HepG2 (cell line): Measurements from ENCODE around the gene GSDMA. TPM values are rescaled to one million over a fixed set of nuclear protein-coding genes. Genes with fewer than 3 reads are reported as not detected.

Experiments
- AGO1 ChIP-seq: fragments of 200-400 bp; formaldehyde crosslinking; IDR thresholded peaks from 2 replicates; pipeline ENCODE4 v1.6.1; 2017; ENCODE audit warnings: mild to moderate bottlenecking, low read depth, low read length, moderate library complexity; ENCODE audit not compliant: poor library complexity, severe bottlenecking
- CCAR2 ChIP-seq: fragments of 200-400 bp; formaldehyde crosslinking; optimal IDR thresholded peaks from 2 replicates; pipeline ENCODE3; 2018; ENCODE audit warnings: low read depth, mild to moderate bottlenecking, low read length, moderate library complexity
- HNRNPL ChIP-seq: fragments of 200-400 bp; formaldehyde crosslinking; IDR thresholded peaks from 2 replicates; pipeline ENCODE4 v1.6.1; 2017; ENCODE audit warnings: mild to moderate bottlenecking, low read depth, low read length
- IKZF1 ChIP-seq: fragments of 450-650 bp; IDR thresholded peaks from 2 replicates; pipeline ENCODE4 v1.7.1; 2016
- NCOA2 ChIP-seq: sonication (generic); formaldehyde crosslinking; IDR thresholded peaks from 2 replicates; pipeline ENCODE4 v1.8.0; 2022; ENCODE audit warnings: inconsistent platforms
- PCBP2 ChIP-seq: fragments of 200-400 bp; formaldehyde crosslinking; optimal IDR thresholded peaks from 2 replicates; pipeline ENCODE3; 2018; ENCODE audit warnings: low read length, low read depth; ENCODE audit not compliant: poor library complexity, severe bottlenecking
- PITX1 ChIP-seq: sonication (generic); formaldehyde crosslinking; IDR thresholded peaks from 2 replicates; pipeline ENCODE4 v1.5.1; 2020; ENCODE audit warnings: mild to moderate bottlenecking, missing genetic modification reagents
- SAFB2 ChIP-seq: sonication (generic); formaldehyde crosslinking; IDR thresholded peaks from 2 replicates; pipeline ENCODE4 v1.5.1; 2020; ENCODE audit warnings: missing genetic modification reagents, low read depth, mild to moderate bottlenecking, borderline replicate concordance
- SP4 ChIP-seq: sonication (generic); formaldehyde crosslinking; IDR thresholded peaks from 2 replicates; pipeline ENCODE4 v1.8.1; 2023; ENCODE audit warnings: mild to moderate bottlenecking, missing genetic modification reagents
- YEATS4 ChIP-seq: sonication (generic); formaldehyde crosslinking; IDR thresholded peaks from 2 replicates; pipeline ENCODE4 v1.4.0; 2020; ENCODE audit warnings: missing genetic modification reagents, borderline replicate concordance
- ZBTB1 ChIP-seq: sonication (generic); formaldehyde crosslinking; IDR thresholded peaks from 2 replicates; pipeline ENCODE4 v1.4.0; 2020; ENCODE audit warnings: missing genetic modification reagents, borderline replicate concordance
- ZFAT ChIP-seq: sonication (generic); formaldehyde crosslinking; conservative IDR thresholded peaks from 2 replicates; pipeline ENCODE4 v1.8.1; 2023; ENCODE audit warnings: missing genetic modification reagents, inconsistent platforms
- ZNF224 ChIP-seq: sonication (generic); formaldehyde crosslinking; IDR thresholded peaks from 2 replicates; pipeline ENCODE4 v1.5.0; 2020; ENCODE audit warnings: mild to moderate bottlenecking, missing genetic modification reagents
- ZNF430 ChIP-seq: sonication (generic); formaldehyde crosslinking; IDR thresholded peaks from 2 replicates; pipeline ENCODE4 v1.9.0; 2021; ENCODE audit warnings: mild to moderate bottlenecking, missing genetic modification reagents
- ZNF547 ChIP-seq: sonication (generic); formaldehyde crosslinking; IDR thresholded peaks from 2 replicates; pipeline ENCODE4 v1.5.1; 2020; ENCODE audit warnings: mild to moderate bottlenecking, missing genetic modification reagents
- ZNF737 ChIP-seq: sonication (generic); formaldehyde crosslinking; IDR thresholded peaks from 2 replicates; pipeline ENCODE4 v1.5.0; 2020; ENCODE audit warnings: missing genetic modification reagents, mild to moderate bottlenecking, borderline replicate concordance
- ZNF839 ChIP-seq: sonication (generic); formaldehyde crosslinking; IDR thresholded peaks from 2 replicates; pipeline ENCODE4 v1.4.0; 2020; ENCODE audit warnings: missing genetic modification reagents, mild to moderate bottlenecking, borderline replicate concordance
- polyA plus RNA-seq, 8 experiments: library from polyadenylated mRNA; depleted of rRNA in 3 of 8; stranded (reverse) in 7 of 8; unstranded in 1 of 8; fragments of >200 nt; fragmentation: Illumina TruSeq in 4 of 8; extraction: Trizol in 4 of 8; gene quantifications; 2 replicates each; pipeline versions ENCODE4 v1.2.1 to v1.2.3, GENCODE V29; 2011 to 2016; ENCODE audit warnings: low read depth in 4 of 8, missing spikeins in 1 of 8, mixed read lengths in 1 of 8; ENCODE audit not compliant: insufficient read depth in 1 of 8
- total RNA-seq, 5 experiments: library from RNA; depleted of rRNA; stranded (reverse); fragments of >200 nt; fragmentation: Illumina TruSeq; extraction: Trizol; gene quantifications; 2 replicates each; pipeline ENCODE4 v1.2.3, GENCODE V29; 2016; ENCODE audit warnings: low read depth in 1 of 5
- TF ChIP-seq, protein P1 (sequence below): sonication (generic); formaldehyde crosslinking; IDR thresholded peaks from 2 replicates; pipeline ENCODE4 v1.8.0; 2022; ENCODE audit warnings: mild to moderate bottlenecking, missing genetic modification reagents; ENCODE audit not compliant: insufficient replicate concordance
- TF ChIP-seq, protein P2 (sequence below): sonication (generic); formaldehyde crosslinking; IDR thresholded peaks from 2 replicates; pipeline ENCODE4 v1.5.0; 2020; ENCODE audit warnings: mild to moderate bottlenecking, missing genetic modification reagents, borderline replicate concordance
- TF ChIP-seq, protein P3 (sequence below): sonication (generic); formaldehyde crosslinking; IDR thresholded peaks from 2 replicates; pipeline ENCODE4 v1.5.0; 2020; ENCODE audit warnings: missing genetic modification reagents, mild to moderate bottlenecking, borderline replicate concordance
- TF ChIP-seq, protein P4 (sequence below): sonication (generic); formaldehyde crosslinking; IDR thresholded peaks from 2 replicates; pipeline ENCODE4 v1.8.1; 2023; ENCODE audit warnings: mild to moderate bottlenecking, missing genetic modification reagents, borderline replicate concordance
- TF ChIP-seq, protein P5 (sequence below): sonication (generic); formaldehyde crosslinking; IDR thresholded peaks from 2 replicates; pipeline ENCODE4 v1.4.0; 2020; ENCODE audit warnings: missing genetic modification reagents, borderline replicate concordance

The GSDMA gene
- total and polyA plus RNA-seq, 2 of the 13 experiments (the other 11 are each of a cell fraction or from before 2014, with no cell fraction given) = not detected

DNA sequence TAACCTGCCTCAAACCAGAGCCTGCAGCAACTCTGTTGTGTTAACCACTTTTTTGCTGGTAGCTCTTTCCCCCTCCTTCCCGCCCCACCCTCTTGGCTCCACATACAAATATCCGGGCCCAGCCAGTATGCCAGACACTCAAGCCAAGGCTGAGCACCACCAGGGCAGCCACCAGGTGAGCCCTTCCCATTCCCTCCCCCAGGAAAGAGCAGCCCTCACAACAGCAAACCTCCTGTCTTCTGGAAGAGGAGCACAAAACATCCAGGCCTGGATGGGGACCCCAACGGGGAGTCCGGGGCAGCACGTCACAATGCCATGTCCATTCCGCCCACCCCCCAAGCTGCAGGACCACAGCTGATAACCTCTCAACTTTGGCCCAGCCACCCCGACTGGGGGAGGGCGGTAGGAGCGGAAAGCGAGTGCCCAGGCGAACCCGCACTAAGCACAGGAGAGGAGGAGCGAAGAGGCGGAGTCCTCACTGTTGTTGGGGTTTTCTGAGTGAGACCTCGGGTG, 36.2 kb upstream of the GSDMA start (continued):
- TF ChIP-seq, protein P1, sequence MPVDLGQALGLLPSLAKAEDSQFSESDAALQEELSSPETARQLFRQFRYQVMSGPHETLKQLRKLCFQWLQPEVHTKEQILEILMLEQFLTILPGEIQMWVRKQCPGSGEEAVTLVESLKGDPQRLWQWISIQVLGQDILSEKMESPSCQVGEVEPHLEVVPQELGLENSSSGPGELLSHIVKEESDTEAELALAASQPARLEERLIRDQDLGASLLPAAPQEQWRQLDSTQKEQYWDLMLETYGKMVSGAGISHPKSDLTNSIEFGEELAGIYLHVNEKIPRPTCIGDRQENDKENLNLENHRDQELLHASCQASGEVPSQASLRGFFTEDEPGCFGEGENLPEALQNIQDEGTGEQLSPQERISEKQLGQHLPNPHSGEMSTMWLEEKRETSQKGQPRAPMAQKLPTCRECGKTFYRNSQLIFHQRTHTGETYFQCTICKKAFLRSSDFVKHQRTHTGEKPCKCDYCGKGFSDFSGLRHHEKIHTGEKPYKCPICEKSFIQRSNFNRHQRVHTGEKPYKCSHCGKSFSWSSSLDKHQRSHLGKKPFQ (CRISPR knock-in tag) = no peak
- no peak for TF ChIP-seq ZBTB1 (CRISPR knock-in tag)
- TF ChIP-seq ZNF737 (CRISPR knock-in tag) = no peak
- TF ChIP-seq IKZF1 = no peak
- TF ChIP-seq NCOA2 = peak; percentile 34; the same call in 1 of the 2 replicates
- TF ChIP-seq SAFB2 (CRISPR knock-in tag) = no peak
- peak; percentile 46; the same call in 1 of the 2 replicates for TF ChIP-seq ZNF839 (CRISPR knock-in tag)
- peak; percentile 19; the same call in 1 of the 2 replicates for TF ChIP-seq ZNF547 (CRISPR knock-in tag)
- TF ChIP-seq SP4 (CRISPR knock-in tag) = peak; percentile 69
- TF ChIP-seq PCBP2 = no peak
- TF ChIP-seq, protein P2, sequence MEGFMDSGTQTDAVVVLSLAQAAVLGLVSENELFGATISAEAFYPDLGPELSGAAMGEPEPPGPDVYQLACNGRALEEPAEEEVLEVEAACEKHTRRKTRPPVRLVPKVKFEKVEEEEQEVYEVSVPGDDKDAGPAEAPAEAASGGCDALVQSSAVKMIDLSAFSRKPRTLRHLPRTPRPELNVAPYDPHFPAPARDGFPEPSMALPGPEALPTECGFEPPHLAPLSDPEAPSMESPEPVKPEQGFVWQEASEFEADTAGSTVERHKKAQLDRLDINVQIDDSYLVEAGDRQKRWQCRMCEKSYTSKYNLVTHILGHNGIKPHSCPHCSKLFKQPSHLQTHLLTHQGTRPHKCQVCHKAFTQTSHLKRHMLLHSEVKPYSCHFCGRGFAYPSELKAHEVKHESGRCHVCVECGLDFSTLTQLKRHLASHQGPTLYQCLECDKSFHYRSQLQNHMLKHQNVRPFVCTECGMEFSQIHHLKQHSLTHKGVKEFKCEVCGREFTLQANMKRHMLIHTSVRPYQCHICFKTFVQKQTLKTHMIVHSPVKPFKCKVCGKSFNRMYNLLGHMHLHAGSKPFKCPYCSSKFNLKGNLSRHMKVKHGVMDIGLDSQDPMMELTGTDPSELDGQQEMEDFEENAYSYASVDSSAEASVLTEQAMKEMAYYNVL = peak; percentile 77; the same call in 1 of the 2 replicates
- TF ChIP-seq, protein P3, sequence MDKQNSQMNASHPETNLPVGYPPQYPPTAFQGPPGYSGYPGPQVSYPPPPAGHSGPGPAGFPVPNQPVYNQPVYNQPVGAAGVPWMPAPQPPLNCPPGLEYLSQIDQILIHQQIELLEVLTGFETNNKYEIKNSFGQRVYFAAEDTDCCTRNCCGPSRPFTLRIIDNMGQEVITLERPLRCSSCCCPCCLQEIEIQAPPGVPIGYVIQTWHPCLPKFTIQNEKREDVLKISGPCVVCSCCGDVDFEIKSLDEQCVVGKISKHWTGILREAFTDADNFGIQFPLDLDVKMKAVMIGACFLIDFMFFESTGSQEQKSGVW (CRISPR knock-in tag) = no peak
- TF ChIP-seq ZFAT (CRISPR knock-in tag) = no peak
- no peak for TF ChIP-seq AGO1
- TF ChIP-seq PITX1 (CRISPR knock-in tag) = peak; percentile 32; the same call in 1 of the 2 replicates
- peak; percentile 69; the same call in 1 of the 2 replicates for TF ChIP-seq ZNF430 (CRISPR knock-in tag)
- peak; percentile 82; the same call in 1 of the 2 replicates for TF ChIP-seq HNRNPL
- no peak for TF ChIP-seq CCAR2
- TF ChIP-seq, protein P4, sequence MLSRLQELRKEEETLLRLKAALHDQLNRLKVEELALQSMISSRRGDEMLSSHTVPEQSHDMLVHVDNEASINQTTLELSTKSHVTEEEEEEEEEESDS = 0 out of 2 replicates have a peak, but pooled peaks have one; percentile 55
- TF ChIP-seq, protein P5, sequence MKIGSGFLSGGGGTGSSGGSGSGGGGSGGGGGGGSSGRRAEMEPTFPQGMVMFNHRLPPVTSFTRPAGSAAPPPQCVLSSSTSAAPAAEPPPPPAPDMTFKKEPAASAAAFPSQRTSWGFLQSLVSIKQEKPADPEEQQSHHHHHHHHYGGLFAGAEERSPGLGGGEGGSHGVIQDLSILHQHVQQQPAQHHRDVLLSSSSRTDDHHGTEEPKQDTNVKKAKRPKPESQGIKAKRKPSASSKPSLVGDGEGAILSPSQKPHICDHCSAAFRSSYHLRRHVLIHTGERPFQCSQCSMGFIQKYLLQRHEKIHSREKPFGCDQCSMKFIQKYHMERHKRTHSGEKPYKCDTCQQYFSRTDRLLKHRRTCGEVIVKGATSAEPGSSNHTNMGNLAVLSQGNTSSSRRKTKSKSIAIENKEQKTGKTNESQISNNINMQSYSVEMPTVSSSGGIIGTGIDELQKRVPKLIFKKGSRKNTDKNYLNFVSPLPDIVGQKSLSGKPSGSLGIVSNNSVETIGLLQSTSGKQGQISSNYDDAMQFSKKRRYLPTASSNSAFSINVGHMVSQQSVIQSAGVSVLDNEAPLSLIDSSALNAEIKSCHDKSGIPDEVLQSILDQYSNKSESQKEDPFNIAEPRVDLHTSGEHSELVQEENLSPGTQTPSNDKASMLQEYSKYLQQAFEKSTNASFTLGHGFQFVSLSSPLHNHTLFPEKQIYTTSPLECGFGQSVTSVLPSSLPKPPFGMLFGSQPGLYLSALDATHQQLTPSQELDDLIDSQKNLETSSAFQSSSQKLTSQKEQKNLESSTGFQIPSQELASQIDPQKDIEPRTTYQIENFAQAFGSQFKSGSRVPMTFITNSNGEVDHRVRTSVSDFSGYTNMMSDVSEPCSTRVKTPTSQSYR (CRISPR knock-in tag) = peak; percentile 97
- no peak for TF ChIP-seq YEATS4 (CRISPR knock-in tag)
- 0 out of 2 replicates have a peak, but pooled peaks have one; percentile 83 for TF ChIP-seq ZNF224 (CRISPR knock-in tag)
